Lower lobe of right lung (tissue), 2 donors: ENCODE measurements around the gene SBF2. TPM values are rescaled to one million over a fixed set of nuclear protein-coding genes. Genes with fewer than 3 reads are reported as not detected.

Experiments used
- ATAC-seq, 2 donors: fragments of 200-7000 bp; cut with Tn5 transposase; one replicate each; pipeline ENCODE4 v1.9.1; 2020 to 2022; ENCODE audit warnings: mild to moderate bottlenecking in 2 of 2, moderate library complexity in 2 of 2
- DNase-seq: peaks from one replicate; pipeline ENCODE4 v3.0.0-alpha.2; 2020
- H3K27ac ChIP-seq: fragments of 200-600 bp; one replicate; pipeline ENCODE4 v1.8.0; 2022
- H3K27me3 ChIP-seq: fragments of 200-600 bp; one replicate; pipeline ENCODE4 v1.8.0; 2022; ENCODE audit warnings: low read depth
- H3K36me3 ChIP-seq: fragments of 200-600 bp; one replicate; pipeline ENCODE4 v1.8.0; 2022; ENCODE audit warnings: mild to moderate bottlenecking
- H3K4me1 ChIP-seq: fragments of 200-600 bp; one replicate; pipeline ENCODE4 v1.8.0; 2022
- H3K4me3 ChIP-seq: fragments of 200-600 bp; one replicate; pipeline ENCODE4 v1.8.0; 2022; ENCODE audit warnings: mild to moderate bottlenecking
- H3K9me3 ChIP-seq: fragments of 200-600 bp; one replicate; pipeline ENCODE4 v1.8.0; 2022
- CTCF ChIP-seq: fragments of 200-600 bp; IDR thresholded peaks from one replicate; pipeline ENCODE4 v1.8.0; 2022; ENCODE audit warnings: antibody characterized with exemption, mild to moderate bottlenecking
- intact Hi-C: fragments of 100-400 bp; cut with DNase I; formaldehyde crosslinking; loops from one replicate; pipeline ENCODE4 v1.11.0; 2022
- total RNA-seq: library from RNA; stranded (reverse); fragmentation: NEBNext Ultra II Directional; extraction: Animal tissue kit (Norgen Biotek cat#: 25700); gene quantifications from one replicate; pipeline ENCODE4 v1.2.1, GENCODE V29; 2021
- donor health status: DM: no; HTN: yes; CAD: no; lungs with severe emphysema.

Gene SBF2
- total RNA-seq, 1 donor from 2014 or later = 41.3 TPM

- no peak for ATAC-seq
- H3K4me1 ChIP-seq = no peaks in the 10 kb centered on the region
- no peak for TF ChIP-seq CTCF
- DNase-seq = no peak
- H3K27me3 ChIP-seq = no peaks in the 10 kb centered on the region
- H3K9me3 ChIP-seq = no peaks in the 10 kb centered on the region
- H3K36me3 ChIP-seq = no peaks in the 10 kb centered on the region
- intact Hi-C loops = no loop called here
- no peak overlapping the region for H3K27ac ChIP-seq
- no peak overlapping the region for H3K4me3 ChIP-seq
These were observed 377.5 kb downstream of the SBF2 start for GRCh38 chr11:9916480-9916879.

GRCh38 chr11:9914064-9914463 is 380.0 kb downstream of the SBF2 start:
- H3K36me3 ChIP-seq = no peaks in the 10 kb centered on the region
- no peaks in the 10 kb centered on the region for H3K4me1 ChIP-seq
- no peak overlapping the region for H3K27ac ChIP-seq
- H3K4me3 ChIP-seq = no peak overlapping the region
- intact Hi-C loops = no loop called here
- ATAC-seq (no peak), DNase-seq (no peak)
- H3K27me3 ChIP-seq = no peaks in the 10 kb centered on the region
- no peak for TF ChIP-seq CTCF
- no peaks in the 10 kb centered on the region for H3K9me3 ChIP-seq

GRCh38 chr11:9905960-9906791 is 387.8 kb downstream of the SBF2 start:
- ATAC-seq (no peak), DNase-seq (no peak)
- intact Hi-C loops = no loop called here
- H3K9me3 ChIP-seq = no peaks in the 10 kb centered on the region
- peaks cover 19% of the 10 kb centered on the region for H3K4me1 ChIP-seq
- no peaks in the 10 kb centered on the region for H3K36me3 ChIP-seq
- H3K4me3 ChIP-seq = no peak overlapping the region
- TF ChIP-seq CTCF = no peak
- no peak overlapping the region for H3K27ac ChIP-seq
- H3K27me3 ChIP-seq = no peaks in the 10 kb centered on the region

GRCh38 chr11:9905501-9905951 is 388.5 kb downstream of the SBF2 start:
- ATAC-seq = no peak

GRCh38 chr11:9903579-9903978 is 390.4 kb downstream of the SBF2 start:
- intact Hi-C loops = no loop called here
- ATAC-seq = no peak
- no peaks in the 10 kb centered on the region for H3K9me3 ChIP-seq
- H3K36me3 ChIP-seq = no peaks in the 10 kb centered on the region
- H3K27ac ChIP-seq = no peak overlapping the region
- peaks cover 19% of the 10 kb centered on the region for H3K4me1 ChIP-seq
- no peak overlapping the region for H3K4me3 ChIP-seq
- DNase-seq = no peak
- TF ChIP-seq CTCF = no peak
- no peaks in the 10 kb centered on the region for H3K27me3 ChIP-seq

More at GRCh38 chr11:9905501-9905951, 388.5 kb downstream of the SBF2 start:
- no peak overlapping the region for H3K27ac ChIP-seq
- no peaks in the 10 kb centered on the region for H3K9me3 ChIP-seq
- no peak for DNase-seq
- peaks cover 19% of the 10 kb centered on the region for H3K4me1 ChIP-seq
- no peaks in the 10 kb centered on the region for H3K27me3 ChIP-seq
- no peaks in the 10 kb centered on the region for H3K36me3 ChIP-seq
- intact Hi-C loops = no loop called here
- no peak for TF ChIP-seq CTCF
- H3K4me3 ChIP-seq = no peak overlapping the region
